ENCODE results near the gene TMEM167B.
A peak's percentile ranks its signal among the peaks of the same experiment; 100 is the strongest.
"Not testable (repeated sequence)": the region's sequence is repeated elsewhere in the genome, so short reads cannot be mapped to it uniquely, and the experiment has no call there.

TMEM167B gene

GRCh38 chr1:109090196-109091077 lies at the start of gene TMEM167B:
TMEM167B (plus strand) TSS chr1:109090764; CDS start chr1:109090873, 109 bp downstream.
- DNase-seq (ENCODE audit: low read depth) = peak; percentile 75

- DNase-seq (ENCODE audit: low read depth) = peak; percentile 1
Measured at GRCh38 chr1:109040989-109041620, 49.5 kb upstream of the TMEM167B start.

- peak; percentile 82 for DNase-seq (ENCODE audit: low read depth)
Measured at GRCh38 chr1:109041621-109042468, 48.7 kb upstream of the TMEM167B start, which contains the start of gene WDR47. WDR47 (minus strand) TSS chr1:109042102; CDS start chr1:109023512, 18,590 bp downstream.

GRCh38 chr1:109045595-109045994 lies 45.0 kb upstream of the TMEM167B start:
- DNase-seq (ENCODE audit: low read depth) = no peak

- no peak for DNase-seq (ENCODE audit: low read depth)
Measured at GRCh38 chr1:109046671-109047070, 43.9 kb upstream of the TMEM167B start.

- DNase-seq (ENCODE audit: low read depth) = no peak
Measured at GRCh38 chr1:109047339-109047738, 43.2 kb upstream of the TMEM167B start.

GRCh38 chr1:109048335-109048734 lies 42.2 kb upstream of the TMEM167B start:
- no peak for DNase-seq (ENCODE audit: low read depth)

GRCh38 chr1:109050228-109050995 lies 40.2 kb upstream of the TMEM167B start:
- no peak for DNase-seq (ENCODE audit: low read depth)

- DNase-seq (ENCODE audit: low read depth) = not testable (repeated sequence)
Measured at GRCh38 chr1:109052145-109052544, 38.4 kb upstream of the TMEM167B start.

- no peak for DNase-seq (ENCODE audit: low read depth)
Measured at GRCh38 chr1:109056064-109056463, 34.5 kb upstream of the TMEM167B start.

GRCh38 chr1:109059026-109059425 lies 31.5 kb upstream of the TMEM167B start:
- DNase-seq (ENCODE audit: low read depth) = no peak

- DNase-seq (ENCODE audit: low read depth) = no peak
Measured at GRCh38 chr1:109060707-109061106, 29.9 kb upstream of the TMEM167B start.

GRCh38 chr1:109061183-109061582 lies 29.4 kb upstream of the TMEM167B start:
- DNase-seq (ENCODE audit: low read depth) = no peak

GRCh38 chr1:109065137-109065536 lies 25.4 kb upstream of the TMEM167B start:
- no peak for DNase-seq (ENCODE audit: low read depth)

GRCh38 chr1:109067883-109068282 lies 22.7 kb upstream of the TMEM167B start:
- DNase-seq (ENCODE audit: low read depth) = no peak

- DNase-seq (ENCODE audit: low read depth) = no peak
Measured at GRCh38 chr1:109069294-109069693, 21.3 kb upstream of the TMEM167B start.

- peak; percentile 78 for DNase-seq (ENCODE audit: low read depth)
Measured at GRCh38 chr1:109075531-109076490, 14.8 kb upstream of the TMEM167B start, which contains the start of gene TAF13. TAF13 (minus strand) TSS chr1:109076003; CDS start chr1:109075947, 56 bp downstream.

GRCh38 chr1:109078317-109078716 lies 12.2 kb upstream of the TMEM167B start:
- DNase-seq (ENCODE audit: low read depth) = no peak

- DNase-seq (ENCODE audit: low read depth) = no peak
Measured at GRCh38 chr1:109079240-109079622, 11.3 kb upstream of the TMEM167B start.

GRCh38 chr1:109080441-109081082 lies 10.0 kb upstream of the TMEM167B start:
- DNase-seq (ENCODE audit: low read depth) = no peak

Measured in stimulated activated CD8-positive, alpha-beta memory T cell treated with anti-CD3 and anti-CD28 coated beads, Interleukin-7, amount 100 ng/mL, for 24 hours (primary cell).